Endometrial microvascular endothelial cells (primary cell): ENCODE results near the gene CNTNAP1. TPM values are rescaled to one million over a fixed set of nuclear protein-coding genes. Genes with fewer than 3 reads are reported as not detected.

Source experiments
- total RNA-seq: library from RNA; depleted of rRNA; stranded (reverse); fragments of >200 nt; gene quantifications from one replicate; pipeline ENCODE4 v1.2.3, GENCODE V29; 2015; ENCODE audit errors: inconsistent ontology term

The CNTNAP1 gene
- total RNA-seq, 1 donor from 2014 or later, result 29.7 TPM

Other genes with a start within 250 kb of the CNTNAP1 start
- gene ATP6V0A1, start 223.7 kb upstream of the CNTNAP1 start, total RNA-seq, result 27.1 TPM
- 33.7 TPM for gene NAGLU, start 146.3 kb upstream of the CNTNAP1 start, total RNA-seq
- gene HSD17B1, start 129.6 kb upstream of the CNTNAP1 start, total RNA-seq, result not detected
- 37.3 TPM for gene COASY, start 120.4 kb upstream of the CNTNAP1 start, total RNA-seq
- 31.6 TPM for gene MLX, start 115.4 kb upstream of the CNTNAP1 start, total RNA-seq
- 8.5 TPM for gene PSMC3IP, start 104.8 kb upstream of the CNTNAP1 start, total RNA-seq
- gene RETREG3, start 73.2 kb upstream of the CNTNAP1 start, total RNA-seq, result 65.9 TPM
- gene TUBG1, start 72.8 kb upstream of the CNTNAP1 start, total RNA-seq, result 137 TPM
- gene TUBG2, start 23.2 kb upstream of the CNTNAP1 start, total RNA-seq, result 7.4 TPM
- gene PLEKHH3, start 5.5 kb upstream of the CNTNAP1 start, total RNA-seq, result 9.6 TPM
- gene CCR10, start 688 bp upstream of the CNTNAP1 start, total RNA-seq, result 1.5 TPM
- gene EZH1, start 62.5 kb downstream of the CNTNAP1 start, total RNA-seq, result 13.5 TPM
- 2.8 TPM for gene RAMP2, start 78.7 kb downstream of the CNTNAP1 start, total RNA-seq
- gene VPS25, start 90.9 kb downstream of the CNTNAP1 start, total RNA-seq, result 70.5 TPM
- gene WNK4, start 98.1 kb downstream of the CNTNAP1 start, total RNA-seq, result 6.5 TPM
- 79.3 TPM for gene COA3, start 116.2 kb downstream of the CNTNAP1 start, total RNA-seq
- gene CNTD1, start 116.3 kb downstream of the CNTNAP1 start, total RNA-seq, result 0.37 TPM
- 109 TPM for gene BECN1, start 141.8 kb downstream of the CNTNAP1 start, total RNA-seq
- 163 TPM for gene PSME3, start 150.9 kb downstream of the CNTNAP1 start, total RNA-seq
- 0.09 TPM for gene AOC2, start 162.0 kb downstream of the CNTNAP1 start, total RNA-seq
- gene AOC3, start 168.7 kb downstream of the CNTNAP1 start, total RNA-seq, result not detected
- not detected for gene G6PC1, start 218.3 kb downstream of the CNTNAP1 start, total RNA-seq